Measurements from ENCODE around the gene KREMEN1. TPM values are rescaled to one million over a fixed set of nuclear protein-coding genes. Genes with fewer than 3 reads are reported as not detected.

Gene KREMEN1
- total and polyA plus RNA-seq, 2 donors (not counting 1 experiment from before 2014, with no cell fraction given): 0.01 TPM; not detected in 1

DNA sequence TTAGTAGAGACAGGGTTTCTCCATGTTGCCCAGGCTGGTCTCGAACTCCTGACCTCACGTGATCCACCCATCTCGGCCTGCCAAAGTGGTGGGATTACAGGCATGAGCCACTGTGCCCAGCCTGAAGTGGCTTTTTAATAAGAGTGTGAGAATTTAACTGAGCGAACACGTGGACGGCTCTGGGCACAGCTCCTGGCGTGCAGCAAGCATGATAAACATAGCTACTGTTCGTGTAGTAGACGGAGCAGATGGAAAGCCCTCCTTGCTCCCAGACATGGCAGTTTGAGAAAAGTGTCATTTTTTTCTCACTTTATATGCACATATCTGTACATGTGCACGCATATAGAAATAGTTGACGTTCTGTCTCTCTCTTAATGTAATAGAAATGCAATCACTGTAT, 139.9 kb downstream of the KREMEN1 start:
- Histone ChIP-seq H2AFZ (ENCODE audit: insufficient read depth, low read depth, low read length, poor library complexity, severe bottlenecking) (no peak overlapping the region), H3K4me1 (ENCODE audit: control insufficient read depth in 2 of 2, insufficient read depth in 2 of 2, low read length in 2 of 2) (peaks cover 16% of the 10 kb centered on the region in 2 donors), H3K27me3 (replicated peaks in 1 of 4; ENCODE audit: control extremely low read depth in 1 of 4, control insufficient read depth in 3 of 4, insufficient read depth in 4 of 4, low read length in 3 of 4) (peaks cover 0 to 58% (median 5%) of the 10 kb centered on the region in 4 experiments), H3K9me3 (ENCODE audit: control extremely low read depth in 1 of 3, control insufficient read depth in 2 of 3, insufficient read depth in 1 of 3, low read length in 2 of 3) (no peaks in the 10 kb centered on the region), H3K36me3 (replicated peaks in 1 of 2; ENCODE audit: control extremely low read depth in 1 of 2, control insufficient read depth in 1 of 2, extremely low read depth in 1 of 2, insufficient read depth in 2 of 2, low read length in 1 of 2) (no peaks in the 10 kb centered on the region), H3K4me2 (replicated peaks; ENCODE audit: low read depth, low read length, poor library complexity, severe bottlenecking) (no peak overlapping the region), H3K79me2 (ENCODE audit: control insufficient read depth, insufficient read depth, low read length) (no peaks in the 10 kb centered on the region), H3K4me3 (ENCODE audit: control extremely low read depth in 1 of 5, extremely low read depth in 1 of 5, insufficient read depth in 1 of 5, low read depth in 2 of 5, low read length in 4 of 5) (no peak overlapping the region), H4K20me1 (ENCODE audit: control insufficient read depth, insufficient read depth, low read length, poor library complexity, severe bottlenecking) (no peaks in the 10 kb centered on the region), H3K27ac (ENCODE audit: low read length in 2 of 2) (no peak overlapping the region), H3K9ac (ENCODE audit: low read length) (no peak overlapping the region)
- no peak for TF ChIP-seq EZH2 (IDR thresholded peaks at IDR 0.05; ENCODE audit: borderline replicate concordance, insufficient read depth, low read depth, low read length, poor library complexity, severe bottlenecking)
- TF ChIP-seq, protein P1, sequence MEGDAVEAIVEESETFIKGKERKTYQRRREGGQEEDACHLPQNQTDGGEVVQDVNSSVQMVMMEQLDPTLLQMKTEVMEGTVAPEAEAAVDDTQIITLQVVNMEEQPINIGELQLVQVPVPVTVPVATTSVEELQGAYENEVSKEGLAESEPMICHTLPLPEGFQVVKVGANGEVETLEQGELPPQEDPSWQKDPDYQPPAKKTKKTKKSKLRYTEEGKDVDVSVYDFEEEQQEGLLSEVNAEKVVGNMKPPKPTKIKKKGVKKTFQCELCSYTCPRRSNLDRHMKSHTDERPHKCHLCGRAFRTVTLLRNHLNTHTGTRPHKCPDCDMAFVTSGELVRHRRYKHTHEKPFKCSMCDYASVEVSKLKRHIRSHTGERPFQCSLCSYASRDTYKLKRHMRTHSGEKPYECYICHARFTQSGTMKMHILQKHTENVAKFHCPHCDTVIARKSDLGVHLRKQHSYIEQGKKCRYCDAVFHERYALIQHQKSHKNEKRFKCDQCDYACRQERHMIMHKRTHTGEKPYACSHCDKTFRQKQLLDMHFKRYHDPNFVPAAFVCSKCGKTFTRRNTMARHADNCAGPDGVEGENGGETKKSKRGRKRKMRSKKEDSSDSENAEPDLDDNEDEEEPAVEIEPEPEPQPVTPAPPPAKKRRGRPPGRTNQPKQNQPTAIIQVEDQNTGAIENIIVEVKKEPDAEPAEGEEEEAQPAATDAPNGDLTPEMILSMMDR (IDR thresholded peaks at IDR 0.05): no peak
- peaks cover 14% of the 10 kb centered on the region for H3K4me1 Mint-ChIP-seq
- DNase-seq (no peak), ATAC-seq (ENCODE audit: low read depth) (no peak)
- WGBS (ENCODE audit: insufficient coverage): 94% methylated on average over 7 of the region's 11 CpGs
- no peak overlapping the region for H3K4me3 Mint-ChIP-seq
- ChIA-PET POLR2A (no interaction called here), CTCF (no interaction called here)
- no peaks in the 10 kb centered on the region for H3K9me3 Mint-ChIP-seq (ENCODE audit: insufficient read depth)
- H3K27ac Mint-ChIP-seq: no peak overlapping the region
- intact Hi-C loops (cut with micrococcal nuclease): no loop called here
- peaks cover 37% of the 10 kb centered on the region for H3K27me3 Mint-ChIP-seq

DNA sequence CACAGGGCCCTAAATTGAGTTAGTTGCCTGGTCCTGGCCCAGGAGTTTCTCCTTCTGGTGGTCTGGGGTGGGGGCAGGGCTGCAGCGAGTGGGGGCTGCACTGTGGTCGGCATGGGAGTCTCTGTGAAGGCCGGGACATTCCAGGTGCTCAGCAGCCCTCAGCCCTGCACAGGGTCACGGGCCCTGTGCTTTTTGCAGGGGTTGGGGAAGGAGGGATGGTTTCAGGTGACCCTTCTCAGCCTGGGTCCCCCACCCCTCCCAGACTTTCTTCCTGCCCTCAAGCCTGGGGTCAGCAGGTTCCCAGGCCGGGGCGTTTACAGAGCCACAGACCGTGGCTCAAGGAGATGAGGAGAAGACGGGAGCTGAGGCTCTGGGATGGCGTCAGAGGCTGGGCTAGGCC, 140.7 kb downstream of the KREMEN1 start:
- 96% methylated on average over 6 of the region's 9 CpGs for WGBS (ENCODE audit: insufficient coverage)
- Mint-ChIP-seq H3K27me3 (peaks cover 40% of the 10 kb centered on the region), H3K9me3 (ENCODE audit: insufficient read depth) (no peaks in the 10 kb centered on the region), H3K4me1 (peaks cover 11% of the 10 kb centered on the region), H3K27ac (no peak overlapping the region), H3K4me3 (no peak overlapping the region)
- Histone ChIP-seq H3K27ac (ENCODE audit: low read length in 2 of 2) (no peak overlapping the region), H2AFZ (ENCODE audit: insufficient read depth, low read depth, low read length, poor library complexity, severe bottlenecking) (no peak overlapping the region), H3K79me2 (ENCODE audit: control insufficient read depth, insufficient read depth, low read length) (no peaks in the 10 kb centered on the region), H3K36me3 (replicated peaks in 1 of 2; ENCODE audit: control extremely low read depth in 1 of 2, control insufficient read depth in 1 of 2, extremely low read depth in 1 of 2, insufficient read depth in 2 of 2, low read length in 1 of 2) (no peaks in the 10 kb centered on the region), H3K4me3 (ENCODE audit: control extremely low read depth in 1 of 5, extremely low read depth in 1 of 5, insufficient read depth in 1 of 5, low read depth in 2 of 5, low read length in 4 of 5) (no peak overlapping the region), H3K4me1 (ENCODE audit: control insufficient read depth in 2 of 2, insufficient read depth in 2 of 2, low read length in 2 of 2) (peaks cover 11 to 13% of the 10 kb centered on the region in 2 donors), H4K20me1 (ENCODE audit: control insufficient read depth, insufficient read depth, low read length, poor library complexity, severe bottlenecking) (no peaks in the 10 kb centered on the region), H3K9ac (ENCODE audit: low read length) (no peak overlapping the region), H3K4me2 (replicated peaks; ENCODE audit: low read depth, low read length, poor library complexity, severe bottlenecking) (no peak overlapping the region), H3K9me3 (ENCODE audit: control extremely low read depth in 1 of 3, control insufficient read depth in 2 of 3, insufficient read depth in 1 of 3, low read length in 2 of 3) (no peaks in the 10 kb centered on the region), H3K27me3 (replicated peaks in 1 of 4; ENCODE audit: control extremely low read depth in 1 of 4, control insufficient read depth in 3 of 4, insufficient read depth in 4 of 4, low read length in 3 of 4) (peaks cover 0 to 54% (median 5%) of the 10 kb centered on the region in 4 experiments)
- POLR2A ChIA-PET: no interaction called here
- intact Hi-C loops (cut with micrococcal nuclease): no loop called here
- no peak for TF ChIP-seq EZH2 (IDR thresholded peaks at IDR 0.05; ENCODE audit: borderline replicate concordance, insufficient read depth, low read depth, low read length, poor library complexity, severe bottlenecking)
- TF ChIP-seq, protein P1 (IDR thresholded peaks at IDR 0.05): no peak
- ATAC-seq (ENCODE audit: low read depth) (no peak), DNase-seq (no peak)
- CTCF ChIA-PET: interaction anchor here (1.3 kb wide), 1 partner anchor 11 kb away, joined by 3 read pairs; no protein-coding TSS in a partner anchor
